ENCODE results near the gene WEE1. TPM values are rescaled to one million over a fixed set of nuclear protein-coding genes. Genes with fewer than 3 reads are reported as not detected.

The WEE1 gene
- total and polyA plus RNA-seq, 10 of the 15 experiments (the other 5 are each of a cell fraction or from before 2014, with no cell fraction given), result 13.8 to 69.5 (median 45.4) TPM

DNA sequence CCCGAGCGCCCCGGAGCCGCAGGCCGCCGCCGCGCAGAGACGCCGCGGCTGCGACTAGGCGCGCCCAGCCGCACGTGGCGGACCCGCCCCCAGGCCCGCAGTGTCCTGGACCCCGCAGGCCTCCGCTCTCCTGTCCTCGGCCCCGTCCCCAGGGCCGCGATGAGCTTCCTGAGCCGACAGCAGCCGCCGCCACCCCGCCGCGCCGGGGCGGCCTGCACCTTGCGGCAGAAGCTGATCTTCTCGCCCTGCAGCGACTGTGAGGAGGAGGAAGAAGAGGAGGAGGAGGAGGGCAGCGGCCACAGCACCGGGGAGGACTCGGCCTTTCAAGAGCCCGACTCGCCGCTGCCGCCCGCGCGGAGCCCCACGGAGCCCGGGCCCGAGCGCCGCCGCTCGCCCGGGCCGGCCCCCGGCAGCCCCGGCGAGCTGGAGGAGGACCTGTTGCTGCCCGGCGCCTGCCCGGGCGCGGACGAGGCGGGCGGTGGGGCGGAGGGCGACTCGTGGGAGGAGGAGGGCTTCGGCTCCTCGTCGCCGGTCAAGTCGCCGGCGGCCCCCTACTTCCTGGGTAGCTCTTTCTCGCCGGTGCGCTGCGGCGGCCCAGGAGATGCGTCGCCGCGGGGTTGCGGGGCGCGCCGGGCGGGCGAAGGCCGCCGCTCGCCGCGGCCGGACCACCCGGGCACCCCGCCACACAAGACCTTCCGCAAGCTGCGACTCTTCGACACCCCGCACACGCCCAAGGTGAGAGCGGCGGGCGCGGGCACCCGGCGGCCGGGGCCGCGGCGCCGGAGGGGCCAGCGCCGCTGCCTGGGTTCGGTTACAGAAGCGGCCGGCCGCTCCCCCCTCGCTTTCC is 528 bp downstream of the WEE1 start (continued):
- no peak for TF ChIP-seq MEF2B (IDR thresholded peaks at IDR 0.05; ENCODE audit: partially characterized antibody, poor library complexity, severe bottlenecking)
- no peak for TF ChIP-seq SMAD1 (IDR thresholded peaks at IDR 0.05; ENCODE audit: low read depth, partially characterized antibody)
- TF ChIP-seq YY1 (IDR thresholded peaks at IDR 0.05; ENCODE audit: low read depth, low read length), result no peak
- TF ChIP-seq CHD1 (IDR thresholded peaks at IDR 0.05; ENCODE audit: low read depth, low read length), result no peak
- TF ChIP-seq, protein P1, sequence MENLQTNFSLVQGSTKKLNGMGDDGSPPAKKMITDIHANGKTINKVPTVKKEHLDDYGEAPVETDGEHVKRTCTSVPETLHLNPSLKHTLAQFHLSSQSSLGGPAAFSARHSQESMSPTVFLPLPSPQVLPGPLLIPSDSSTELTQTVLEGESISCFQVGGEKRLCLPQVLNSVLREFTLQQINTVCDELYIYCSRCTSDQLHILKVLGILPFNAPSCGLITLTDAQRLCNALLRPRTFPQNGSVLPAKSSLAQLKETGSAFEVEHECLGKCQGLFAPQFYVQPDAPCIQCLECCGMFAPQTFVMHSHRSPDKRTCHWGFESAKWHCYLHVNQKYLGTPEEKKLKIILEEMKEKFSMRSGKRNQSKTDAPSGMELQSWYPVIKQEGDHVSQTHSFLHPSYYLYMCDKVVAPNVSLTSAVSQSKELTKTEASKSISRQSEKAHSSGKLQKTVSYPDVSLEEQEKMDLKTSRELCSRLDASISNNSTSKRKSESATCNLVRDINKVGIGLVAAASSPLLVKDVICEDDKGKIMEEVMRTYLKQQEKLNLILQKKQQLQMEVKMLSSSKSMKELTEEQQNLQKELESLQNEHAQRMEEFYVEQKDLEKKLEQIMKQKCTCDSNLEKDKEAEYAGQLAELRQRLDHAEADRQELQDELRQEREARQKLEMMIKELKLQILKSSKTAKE (IDR thresholded peaks at IDR 0.05; ENCODE audit: low read depth, poor library complexity, severe bottlenecking), result no peak
- no peak for TF ChIP-seq ZZZ3 (IDR thresholded peaks at IDR 0.05; ENCODE audit: control insufficient read depth, insufficient read length, low read depth)
- no peak for TF ChIP-seq POU2F2 (IDR thresholded peaks at IDR 0.05; ENCODE audit: borderline replicate concordance, low read depth, low read length)
- TF ChIP-seq TAF1 (IDR thresholded peaks at IDR 0.05; ENCODE audit: borderline replicate concordance, low read depth, low read length), result no peak
- TF ChIP-seq, protein P2, sequence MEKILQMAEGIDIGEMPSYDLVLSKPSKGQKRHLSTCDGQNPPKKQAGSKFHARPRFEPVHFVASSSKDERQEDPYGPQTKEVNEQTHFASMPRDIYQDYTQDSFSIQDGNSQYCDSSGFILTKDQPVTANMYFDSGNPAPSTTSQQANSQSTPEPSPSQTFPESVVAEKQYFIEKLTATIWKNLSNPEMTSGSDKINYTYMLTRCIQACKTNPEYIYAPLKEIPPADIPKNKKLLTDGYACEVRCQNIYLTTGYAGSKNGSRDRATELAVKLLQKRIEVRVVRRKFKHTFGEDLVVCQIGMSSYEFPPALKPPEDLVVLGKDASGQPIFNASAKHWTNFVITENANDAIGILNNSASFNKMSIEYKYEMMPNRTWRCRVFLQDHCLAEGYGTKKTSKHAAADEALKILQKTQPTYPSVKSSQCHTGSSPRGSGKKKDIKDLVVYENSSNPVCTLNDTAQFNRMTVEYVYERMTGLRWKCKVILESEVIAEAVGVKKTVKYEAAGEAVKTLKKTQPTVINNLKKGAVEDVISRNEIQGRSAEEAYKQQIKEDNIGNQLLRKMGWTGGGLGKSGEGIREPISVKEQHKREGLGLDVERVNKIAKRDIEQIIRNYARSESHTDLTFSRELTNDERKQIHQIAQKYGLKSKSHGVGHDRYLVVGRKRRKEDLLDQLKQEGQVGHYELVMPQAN (conservative IDR thresholded peaks at IDR 0.05), result peak; percentile 98
- no peak for TF ChIP-seq BRCA1 (IDR thresholded peaks at IDR 0.05; ENCODE audit: low read depth, low read length)
- TF ChIP-seq KAT2A (conservative IDR thresholded peaks at IDR 0.05; ENCODE audit: control insufficient read depth, low read depth, low read length), result no peak
- no peak for TF ChIP-seq ETV6 (conservative IDR thresholded peaks at IDR 0.05 in 1 of 2, IDR thresholded peaks at IDR 0.05 in 1 of 2; ENCODE audit: borderline replicate concordance in 1 of 2, low read depth in 1 of 2)
- TF ChIP-seq NFXL1 (IDR thresholded peaks at IDR 0.05; ENCODE audit: borderline replicate concordance), result 0 out of 2 replicates have a peak, but pooled peaks have one; percentile 6
- no peak for TF ChIP-seq NR2C1 (IDR thresholded peaks at IDR 0.05)
- TF ChIP-seq WRNIP1 (IDR thresholded peaks at IDR 0.05; ENCODE audit: borderline replicate concordance, low read depth, low read length), result no peak
- no peak for TF ChIP-seq NFIC (IDR thresholded peaks at IDR 0.05; ENCODE audit: low read depth, low read length)
- no peak for TF ChIP-seq RFX5 (IDR thresholded peaks at IDR 0.05; ENCODE audit: low read depth, low read length)
- TF ChIP-seq, protein P3, sequence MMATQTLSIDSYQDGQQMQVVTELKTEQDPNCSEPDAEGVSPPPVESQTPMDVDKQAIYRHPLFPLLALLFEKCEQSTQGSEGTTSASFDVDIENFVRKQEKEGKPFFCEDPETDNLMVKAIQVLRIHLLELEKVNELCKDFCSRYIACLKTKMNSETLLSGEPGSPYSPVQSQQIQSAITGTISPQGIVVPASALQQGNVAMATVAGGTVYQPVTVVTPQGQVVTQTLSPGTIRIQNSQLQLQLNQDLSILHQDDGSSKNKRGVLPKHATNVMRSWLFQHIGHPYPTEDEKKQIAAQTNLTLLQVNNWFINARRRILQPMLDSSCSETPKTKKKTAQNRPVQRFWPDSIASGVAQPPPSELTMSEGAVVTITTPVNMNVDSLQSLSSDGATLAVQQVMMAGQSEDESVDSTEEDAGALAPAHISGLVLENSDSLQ (IDR thresholded peaks at IDR 0.05), result no peak
- TF ChIP-seq, protein P4, sequence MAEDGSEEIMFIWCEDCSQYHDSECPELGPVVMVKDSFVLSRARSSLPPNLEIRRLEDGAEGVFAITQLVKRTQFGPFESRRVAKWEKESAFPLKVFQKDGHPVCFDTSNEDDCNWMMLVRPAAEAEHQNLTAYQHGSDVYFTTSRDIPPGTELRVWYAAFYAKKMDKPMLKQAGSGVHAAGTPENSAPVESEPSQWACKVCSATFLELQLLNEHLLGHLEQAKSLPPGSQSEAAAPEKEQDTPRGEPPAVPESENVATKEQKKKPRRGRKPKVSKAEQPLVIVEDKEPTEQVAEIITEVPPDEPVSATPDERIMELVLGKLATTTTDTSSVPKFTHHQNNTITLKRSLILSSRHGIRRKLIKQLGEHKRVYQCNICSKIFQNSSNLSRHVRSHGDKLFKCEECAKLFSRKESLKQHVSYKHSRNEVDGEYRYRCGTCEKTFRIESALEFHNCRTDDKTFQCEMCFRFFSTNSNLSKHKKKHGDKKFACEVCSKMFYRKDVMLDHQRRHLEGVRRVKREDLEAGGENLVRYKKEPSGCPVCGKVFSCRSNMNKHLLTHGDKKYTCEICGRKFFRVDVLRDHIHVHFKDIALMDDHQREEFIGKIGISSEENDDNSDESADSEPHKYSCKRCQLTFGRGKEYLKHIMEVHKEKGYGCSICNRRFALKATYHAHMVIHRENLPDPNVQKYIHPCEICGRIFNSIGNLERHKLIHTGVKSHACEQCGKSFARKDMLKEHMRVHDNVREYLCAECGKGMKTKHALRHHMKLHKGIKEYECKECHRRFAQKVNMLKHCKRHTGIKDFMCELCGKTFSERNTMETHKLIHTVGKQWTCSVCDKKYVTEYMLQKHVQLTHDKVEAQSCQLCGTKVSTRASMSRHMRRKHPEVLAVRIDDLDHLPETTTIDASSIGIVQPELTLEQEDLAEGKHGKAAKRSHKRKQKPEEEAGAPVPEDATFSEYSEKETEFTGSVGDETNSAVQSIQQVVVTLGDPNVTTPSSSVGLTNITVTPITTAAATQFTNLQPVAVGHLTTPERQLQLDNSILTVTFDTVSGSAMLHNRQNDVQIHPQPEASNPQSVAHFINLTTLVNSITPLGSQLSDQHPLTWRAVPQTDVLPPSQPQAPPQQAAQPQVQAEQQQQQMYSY (CRISPR knock-in tag; IDR thresholded peaks at IDR 0.05), result no peak
- no peak for TF ChIP-seq RAD51 (IDR thresholded peaks at IDR 0.05)
- TF ChIP-seq SMAD5 (IDR thresholded peaks at IDR 0.05; ENCODE audit: low read depth), result no peak

Data from GM12878 (cell line).